GM18519 (cell line): ENCODE measurements around the gene EPS8.

ENCODE experiments used
- ATAC-seq: cut with Tn5 transposase; IDR thresholded peaks from one replicate; pipeline ENCODE4 v1.9.1; 2021; ENCODE audit warnings: mild to moderate bottlenecking, moderate library complexity; ENCODE audit not compliant: unreplicated experiment, low FRiP score

EPS8 gene

GRCh38 chr12:15584366-15585041, 204.7 kb downstream of the EPS8 start:
- no peak for ATAC-seq

- no peak for ATAC-seq
Observed at GRCh38 chr12:15583804-15584203, 205.4 kb downstream of the EPS8 start.

DNA sequence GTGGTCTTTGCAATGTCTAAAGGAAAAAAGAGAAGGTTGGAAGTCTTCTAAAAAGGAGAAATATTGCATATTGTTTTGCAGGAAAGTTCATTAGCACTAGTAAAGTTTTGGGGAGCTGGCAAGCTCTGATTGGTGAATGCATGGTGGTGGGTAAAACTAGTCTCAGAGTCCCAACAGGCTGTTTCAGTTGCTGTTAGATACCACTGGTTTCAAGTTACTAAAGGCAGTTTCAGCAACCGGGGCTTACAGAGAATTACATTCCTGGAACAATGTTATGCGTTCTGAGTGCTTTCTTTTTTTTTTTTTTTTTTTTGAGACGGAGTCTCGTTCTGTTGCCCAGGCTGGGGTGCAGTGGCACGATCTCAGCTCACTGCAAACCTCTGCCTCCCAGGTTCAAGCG, 208.2 kb downstream of the EPS8 start:
- no peak for ATAC-seq

DNA sequence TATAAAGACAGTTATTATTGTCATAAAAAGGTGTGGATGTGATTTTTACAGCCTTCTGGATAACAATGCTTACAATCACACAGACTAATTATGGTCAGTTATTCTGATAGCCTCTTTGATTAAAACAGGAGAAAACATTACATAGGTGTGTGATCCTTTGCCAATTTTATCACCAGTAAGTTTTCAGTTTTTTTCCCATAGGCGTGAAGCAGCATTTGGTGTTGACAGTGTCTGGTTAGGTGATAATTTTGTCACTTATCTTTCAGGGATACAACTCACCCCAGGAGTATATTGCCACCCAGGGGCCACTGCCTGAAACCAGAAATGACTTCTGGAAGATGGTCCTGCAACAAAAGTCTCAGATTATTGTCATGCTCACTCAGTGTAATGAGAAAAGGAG, 208.8 kb downstream of the EPS8 start:
- no peak for ATAC-seq

- no peak for ATAC-seq
Observed at GRCh38 chr12:15575671-15576541, 213.3 kb downstream of the EPS8 start.

DNA sequence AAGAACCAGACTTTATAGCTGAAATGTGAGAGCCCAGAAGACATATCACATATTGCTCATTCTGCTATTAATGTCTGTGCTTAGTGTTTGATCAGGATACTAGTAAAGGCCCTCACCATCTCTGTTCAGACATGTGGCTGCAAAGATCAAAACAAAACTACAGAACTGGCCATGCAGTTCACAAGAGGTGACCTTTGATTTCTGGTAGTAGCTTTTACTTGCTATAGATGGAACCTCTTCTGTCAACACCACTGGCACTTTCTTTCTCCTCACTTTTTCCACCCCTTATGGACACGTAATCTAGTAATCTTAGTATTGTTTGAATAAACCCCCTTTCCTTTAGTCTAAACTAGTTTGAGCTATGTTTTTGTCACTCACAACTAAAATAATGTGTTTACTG, 214.8 kb downstream of the EPS8 start:
- no peak for ATAC-seq
